LHCN-M2 (cell line): ENCODE measurements around the gene PLCB3. TPM values are rescaled to one million over a fixed set of nuclear protein-coding genes. Genes with fewer than 3 reads are reported as not detected.
A peak's percentile ranks its signal among the peaks of the same experiment; 100 is the strongest.

ENCODE experiments used
- DNase-seq: peaks from one replicate; pipeline ENCODE4 v3.0.0-alpha.2; 2012; ENCODE audit warnings: low read depth
- total RNA-seq: library from RNA; depleted of rRNA; stranded (reverse); fragments of >200 nt; gene quantifications from 2 replicates; pipeline ENCODE4 v1.2.3, GENCODE V29; 2014

PLCB3 gene
- total RNA-seq, 1 experiment from 2014 or later: 92.5 TPM

GRCh38 chr11:64285885-64286800 is 34.8 kb downstream of the PLCB3 start:
- DNase-seq: peak; percentile 19

- no peak for DNase-seq
Measured at GRCh38 chr11:64286801-64287159, 35.5 kb downstream of the PLCB3 start.

GRCh38 chr11:64287676-64288352 is 36.5 kb downstream of the PLCB3 start:
- DNase-seq: no peak

GRCh38 chr11:64288353-64288750 is 37.0 kb downstream of the PLCB3 start:
- no peak for DNase-seq

GRCh38 chr11:64289002-64289564 is 37.8 kb downstream of the PLCB3 start:
- no peak for DNase-seq

- DNase-seq: no peak
Measured at GRCh38 chr11:64290352-64291261, 39.3 kb downstream of the PLCB3 start.

GRCh38 chr11:64291262-64291751 is 40.0 kb downstream of the PLCB3 start, which contains the start of gene KCNK4:
Gene KCNK4, plus strand, starts transcription at chr11:64291302. Its CDS starts 1,717 bp downstream, at chr11:64293019.
- DNase-seq: no peak

GRCh38 chr11:64291752-64292459 is 40.6 kb downstream of the PLCB3 start:
- DNase-seq: no peak

GRCh38 chr11:64292460-64293254 is 41.3 kb downstream of the PLCB3 start:
- no peak for DNase-seq

GRCh38 chr11:64294774-64295173 is 43.4 kb downstream of the PLCB3 start:
- DNase-seq: no peak

- no peak for DNase-seq
Measured at GRCh38 chr11:64295760-64296159, 44.4 kb downstream of the PLCB3 start.

GRCh38 chr11:64296236-64296635 is 44.9 kb downstream of the PLCB3 start:
- DNase-seq: no peak

- no peak for DNase-seq
Measured at GRCh38 chr11:64296830-64297698, 45.7 kb downstream of the PLCB3 start.

- DNase-seq: no peak
Measured at GRCh38 chr11:64297699-64298358, 46.5 kb downstream of the PLCB3 start.

- DNase-seq: no peak
Measured at GRCh38 chr11:64298966-64299846, 47.9 kb downstream of the PLCB3 start.

GRCh38 chr11:64299847-64300648 is 48.7 kb downstream of the PLCB3 start, which contains the start of gene CATSPERZ:
Gene CATSPERZ, plus strand, starts transcription at chr11:64300358. Its CDS starts 53 bp downstream, at chr11:64300411.
- DNase-seq: no peak
